ENCODE data around the gene LCLAT1.

The LCLAT1 gene

GRCh38 chr2:30548386-30548785 lies 101.3 kb downstream of the LCLAT1 start:
- no peak for DNase-seq (ENCODE audit: extremely low read depth, low read depth)
- TF ChIP-seq CTCF (IDR thresholded peaks at IDR 0.05; ENCODE audit: low read depth, low read length): no peak

GRCh38 chr2:30549096-30549495 lies 102.0 kb downstream of the LCLAT1 start:
- DNase-seq (ENCODE audit: extremely low read depth, low read depth): no peak

GRCh38 chr2:30559544-30560275 lies 112.7 kb downstream of the LCLAT1 start:
- no peak for DNase-seq (ENCODE audit: extremely low read depth, low read depth)

More at GRCh38 chr2:30549096-30549495, 102.0 kb downstream of the LCLAT1 start:
- no peak for TF ChIP-seq CTCF (IDR thresholded peaks at IDR 0.05; ENCODE audit: low read depth, low read length)

GRCh38 chr2:30561349-30561748 lies 114.3 kb downstream of the LCLAT1 start:
- no peak for TF ChIP-seq CTCF (IDR thresholded peaks at IDR 0.05; ENCODE audit: low read depth, low read length)
- no peak for DNase-seq (ENCODE audit: extremely low read depth, low read depth)

More at GRCh38 chr2:30559544-30560275, 112.7 kb downstream of the LCLAT1 start:
- no peak for TF ChIP-seq CTCF (IDR thresholded peaks at IDR 0.05; ENCODE audit: low read depth, low read length)

GRCh38 chr2:30565851-30566358 lies 118.9 kb downstream of the LCLAT1 start:
- TF ChIP-seq CTCF (IDR thresholded peaks at IDR 0.05; ENCODE audit: low read depth, low read length): no peak

GRCh38 chr2:30566631-30567030 lies 119.6 kb downstream of the LCLAT1 start:
- DNase-seq (ENCODE audit: extremely low read depth, low read depth): no peak
- no peak for TF ChIP-seq CTCF (IDR thresholded peaks at IDR 0.05; ENCODE audit: low read depth, low read length)

More at GRCh38 chr2:30565851-30566358, 118.9 kb downstream of the LCLAT1 start:
- DNase-seq (ENCODE audit: extremely low read depth, low read depth): no peak

GRCh38 chr2:30567317-30567716 lies 120.3 kb downstream of the LCLAT1 start:
- no peak for TF ChIP-seq CTCF (IDR thresholded peaks at IDR 0.05; ENCODE audit: low read depth, low read length)
- no peak for DNase-seq (ENCODE audit: extremely low read depth, low read depth)
